Stimulated activated CD8-positive, alpha-beta memory T cell treated with anti-CD3 and anti-CD28 coated beads, Interleukin-4, amount 100 ng/mL, for 48 hours (primary cell): ENCODE data around the gene IFNA2.
"Not testable (repeated sequence)": the region's sequence is repeated elsewhere in the genome, so short reads cannot be mapped to it uniquely, and the experiment has no call there.

ENCODE experiments used
- DNase-seq: peaks from one replicate; pipeline ENCODE4 v3.0.0-alpha.2; 2020

Gene IFNA2

GRCh38 chr9:21385131-21385670 lies at the start of gene IFNA2:
Gene IFNA2 (minus strand): TSS chr9:21385398. CDS start chr9:21385329, 69 bp downstream.
- no peak for DNase-seq

GRCh38 chr9:21435015-21435383 lies 49.8 kb upstream of the IFNA2 start:
- DNase-seq, result not testable (repeated sequence)

GRCh38 chr9:21434202-21435014 lies 49.2 kb upstream of the IFNA2 start:
- DNase-seq, result peak; percentile 59

GRCh38 chr9:21432672-21433425 lies 47.7 kb upstream of the IFNA2 start:
- DNase-seq, result no peak

GRCh38 chr9:21429191-21429590 lies 44.0 kb upstream of the IFNA2 start:
- no peak for DNase-seq

- DNase-seq, result no peak
These were observed 43.0 kb upstream of the IFNA2 start for GRCh38 chr9:21428235-21428634.

- no peak for DNase-seq
These were observed 30.5 kb upstream of the IFNA2 start for GRCh38 chr9:21415493-21416267.

GRCh38 chr9:21414220-21414940 lies 29.2 kb upstream of the IFNA2 start:
- DNase-seq, result no peak

GRCh38 chr9:21413624-21414023 lies 28.4 kb upstream of the IFNA2 start:
- DNase-seq, result no peak

- no peak for DNase-seq
These were observed 28.0 kb upstream of the IFNA2 start for GRCh38 chr9:21413151-21413550.

- DNase-seq, result no peak
These were observed 26.9 kb upstream of the IFNA2 start for GRCh38 chr9:21412107-21412506.

- no peak for DNase-seq
These were observed 23.6 kb upstream of the IFNA2 start, which contains the start of gene IFNA8 for GRCh38 chr9:21408817-21409216. Gene IFNA8 (plus strand): TSS chr9:21409117. CDS start chr9:21409177, 60 bp downstream.

GRCh38 chr9:21404146-21404545 lies 18.9 kb upstream of the IFNA2 start:
- no peak for DNase-seq

- DNase-seq, result peak; percentile 38
These were observed 17.4 kb upstream of the IFNA2 start for GRCh38 chr9:21402386-21403251.

- DNase-seq, result no peak
These were observed 14.8 kb upstream of the IFNA2 start for GRCh38 chr9:21399956-21400355.

GRCh38 chr9:21398955-21399489 lies 13.8 kb upstream of the IFNA2 start:
- DNase-seq, result no peak

GRCh38 chr9:21395778-21396717 lies 10.8 kb upstream of the IFNA2 start:
- peak; percentile 79 for DNase-seq

GRCh38 chr9:21392270-21392669 lies 7.1 kb upstream of the IFNA2 start:
- DNase-seq, result no peak

GRCh38 chr9:21383627-21384026 lies 1.6 kb downstream of the IFNA2 start:
- no peak for DNase-seq
